ENCODE results near the gene NOC4L.

NOC4L gene

GRCh38 chr12:132109741-132110140 is 34.5 kb upstream of the NOC4L start:
- Histone ChIP-seq H3K27me3 (replicated peaks; ENCODE audit: control insufficient read depth, insufficient read depth, low read length) (no peaks in the 10 kb centered on the region), H3K4me1 (ENCODE audit: control insufficient read depth, insufficient read depth, low read length) (no peaks in the 10 kb centered on the region), H3K4me3 (ENCODE audit: low read length) (no peak overlapping the region), H3K36me3 (ENCODE audit: control insufficient read depth, insufficient read depth, low read length, severe bottlenecking) (peaks cover 67% of the 10 kb centered on the region), H3K9ac (ENCODE audit: low read length) (no peak overlapping the region), H3K9me3 (ENCODE audit: control insufficient read depth, low read length) (no peaks in the 10 kb centered on the region)
- no peak for DNase-seq (ENCODE audit: low read depth)

GRCh38 chr12:132110677-132111076 is 33.6 kb upstream of the NOC4L start:
- DNase-seq (ENCODE audit: low read depth) = no peak
- Histone ChIP-seq H3K4me1 (ENCODE audit: control insufficient read depth, insufficient read depth, low read length) (no peaks in the 10 kb centered on the region), H3K36me3 (ENCODE audit: control insufficient read depth, insufficient read depth, low read length, severe bottlenecking) (peaks cover 68% of the 10 kb centered on the region), H3K9ac (ENCODE audit: low read length) (no peak overlapping the region), H3K9me3 (ENCODE audit: control insufficient read depth, low read length) (no peaks in the 10 kb centered on the region), H3K4me3 (ENCODE audit: low read length) (no peak overlapping the region), H3K27me3 (replicated peaks; ENCODE audit: control insufficient read depth, insufficient read depth, low read length) (no peaks in the 10 kb centered on the region)

GRCh38 chr12:132111654-132112304 is 32.5 kb upstream of the NOC4L start:
- Histone ChIP-seq H3K4me1 (ENCODE audit: control insufficient read depth, insufficient read depth, low read length) (no peaks in the 10 kb centered on the region), H3K9me3 (ENCODE audit: control insufficient read depth, low read length) (no peaks in the 10 kb centered on the region), H3K27me3 (replicated peaks; ENCODE audit: control insufficient read depth, insufficient read depth, low read length) (no peaks in the 10 kb centered on the region), H3K36me3 (ENCODE audit: control insufficient read depth, insufficient read depth, low read length, severe bottlenecking) (peaks cover 73% of the 10 kb centered on the region), H3K9ac (ENCODE audit: low read length) (no peak overlapping the region), H3K4me3 (ENCODE audit: low read length) (no peak overlapping the region)
- DNase-seq (ENCODE audit: low read depth) = no peak

- H3K4me3 ChIP-seq (ENCODE audit: low read length) = no peak overlapping the region
- no peaks in the 10 kb centered on the region for H3K9me3 ChIP-seq (ENCODE audit: control insufficient read depth, low read length)
- DNase-seq (ENCODE audit: low read depth) = no peak
- H3K36me3 ChIP-seq (ENCODE audit: control insufficient read depth, insufficient read depth, low read length, severe bottlenecking) = peaks cover 81% of the 10 kb centered on the region
- H3K4me1 ChIP-seq (ENCODE audit: control insufficient read depth, insufficient read depth, low read length) = no peaks in the 10 kb centered on the region
- no peak overlapping the region for H3K9ac ChIP-seq (ENCODE audit: low read length)
- H3K27me3 ChIP-seq (replicated peaks; ENCODE audit: control insufficient read depth, insufficient read depth, low read length) = no peaks in the 10 kb centered on the region
Measured at GRCh38 chr12:132114667-132115066, 29.6 kb upstream of the NOC4L start.

- no peak for DNase-seq (ENCODE audit: low read depth)
- Histone ChIP-seq H3K27me3 (replicated peaks; ENCODE audit: control insufficient read depth, insufficient read depth, low read length) (no peaks in the 10 kb centered on the region), H3K9ac (ENCODE audit: low read length) (no peak overlapping the region), H3K9me3 (ENCODE audit: control insufficient read depth, low read length) (no peaks in the 10 kb centered on the region), H3K4me1 (ENCODE audit: control insufficient read depth, insufficient read depth, low read length) (no peaks in the 10 kb centered on the region), H3K4me3 (ENCODE audit: low read length) (no peak overlapping the region), H3K36me3 (ENCODE audit: control insufficient read depth, insufficient read depth, low read length, severe bottlenecking) (peaks cover 83% of the 10 kb centered on the region)
Measured at GRCh38 chr12:132115500-132115899, 28.8 kb upstream of the NOC4L start.

- no peak for DNase-seq (ENCODE audit: low read depth)
- Histone ChIP-seq H3K4me3 (ENCODE audit: low read length) (no peak overlapping the region), H3K9ac (ENCODE audit: low read length) (no peak overlapping the region), H3K4me1 (ENCODE audit: control insufficient read depth, insufficient read depth, low read length) (no peaks in the 10 kb centered on the region), H3K9me3 (ENCODE audit: control insufficient read depth, low read length) (no peaks in the 10 kb centered on the region), H3K36me3 (ENCODE audit: control insufficient read depth, insufficient read depth, low read length, severe bottlenecking) (peaks cover 85% of the 10 kb centered on the region), H3K27me3 (replicated peaks; ENCODE audit: control insufficient read depth, insufficient read depth, low read length) (no peaks in the 10 kb centered on the region)
Measured at GRCh38 chr12:132116709-132117557, 27.3 kb upstream of the NOC4L start.

GRCh38 chr12:132117558-132117875 is 26.7 kb upstream of the NOC4L start:
- Histone ChIP-seq H3K4me3 (ENCODE audit: low read length) (no peak overlapping the region), H3K4me1 (ENCODE audit: control insufficient read depth, insufficient read depth, low read length) (no peaks in the 10 kb centered on the region), H3K36me3 (ENCODE audit: control insufficient read depth, insufficient read depth, low read length, severe bottlenecking) (peaks cover 90% of the 10 kb centered on the region), H3K27me3 (replicated peaks; ENCODE audit: control insufficient read depth, insufficient read depth, low read length) (no peaks in the 10 kb centered on the region), H3K9ac (ENCODE audit: low read length) (no peak overlapping the region), H3K9me3 (ENCODE audit: control insufficient read depth, low read length) (no peaks in the 10 kb centered on the region)
- DNase-seq (ENCODE audit: low read depth) = no peak

- Histone ChIP-seq H3K4me3 (ENCODE audit: low read length) (no peak overlapping the region), H3K9ac (ENCODE audit: low read length) (no peak overlapping the region), H3K27me3 (replicated peaks; ENCODE audit: control insufficient read depth, insufficient read depth, low read length) (no peaks in the 10 kb centered on the region), H3K36me3 (ENCODE audit: control insufficient read depth, insufficient read depth, low read length, severe bottlenecking) (peaks cover 96% of the 10 kb centered on the region), H3K9me3 (ENCODE audit: control insufficient read depth, low read length) (no peaks in the 10 kb centered on the region), H3K4me1 (ENCODE audit: control insufficient read depth, insufficient read depth, low read length) (no peaks in the 10 kb centered on the region)
- no peak for DNase-seq (ENCODE audit: low read depth)
Measured at GRCh38 chr12:132118876-132119275, 25.4 kb upstream of the NOC4L start.

- no peak for DNase-seq (ENCODE audit: low read depth)
- Histone ChIP-seq H3K36me3 (ENCODE audit: control insufficient read depth, insufficient read depth, low read length, severe bottlenecking) (peaks cover 96% of the 10 kb centered on the region), H3K27me3 (replicated peaks; ENCODE audit: control insufficient read depth, insufficient read depth, low read length) (no peaks in the 10 kb centered on the region), H3K9me3 (ENCODE audit: control insufficient read depth, low read length) (no peaks in the 10 kb centered on the region), H3K4me1 (ENCODE audit: control insufficient read depth, insufficient read depth, low read length) (no peaks in the 10 kb centered on the region), H3K9ac (ENCODE audit: low read length) (no peak overlapping the region), H3K4me3 (ENCODE audit: low read length) (no peak overlapping the region)
Measured at GRCh38 chr12:132121283-132121682, 23.0 kb upstream of the NOC4L start.

- Histone ChIP-seq H3K4me3 (ENCODE audit: low read length) (no peak overlapping the region), H3K9me3 (ENCODE audit: control insufficient read depth, low read length) (peaks cover 6% of the 10 kb centered on the region), H3K4me1 (ENCODE audit: control insufficient read depth, insufficient read depth, low read length) (no peaks in the 10 kb centered on the region), H3K9ac (ENCODE audit: low read length) (no peak overlapping the region), H3K36me3 (ENCODE audit: control insufficient read depth, insufficient read depth, low read length, severe bottlenecking) (peaks cover 96% of the 10 kb centered on the region), H3K27me3 (replicated peaks; ENCODE audit: control insufficient read depth, insufficient read depth, low read length) (no peaks in the 10 kb centered on the region)
- no peak for DNase-seq (ENCODE audit: low read depth)
Measured at GRCh38 chr12:132123970-132124765, 20.1 kb upstream of the NOC4L start.

GRCh38 chr12:132124766-132125425 is 19.4 kb upstream of the NOC4L start:
- Histone ChIP-seq H3K9me3 (ENCODE audit: control insufficient read depth, low read length) (peaks cover 6% of the 10 kb centered on the region), H3K27me3 (replicated peaks; ENCODE audit: control insufficient read depth, insufficient read depth, low read length) (no peaks in the 10 kb centered on the region), H3K9ac (ENCODE audit: low read length) (no peak overlapping the region), H3K4me3 (ENCODE audit: low read length) (no peak overlapping the region), H3K4me1 (ENCODE audit: control insufficient read depth, insufficient read depth, low read length) (no peaks in the 10 kb centered on the region), H3K36me3 (ENCODE audit: control insufficient read depth, insufficient read depth, low read length, severe bottlenecking) (peaks cover 99% of the 10 kb centered on the region)
- no peak for DNase-seq (ENCODE audit: low read depth)
